Putamen (tissue), 1 donor: ENCODE measurements around the gene CENPX.

Experiments
- DNase-seq: peaks from one replicate; pipeline ENCODE4 v3.0.0-alpha.2; 2016; ENCODE audit warnings: low spot score

CENPX gene

DNA sequence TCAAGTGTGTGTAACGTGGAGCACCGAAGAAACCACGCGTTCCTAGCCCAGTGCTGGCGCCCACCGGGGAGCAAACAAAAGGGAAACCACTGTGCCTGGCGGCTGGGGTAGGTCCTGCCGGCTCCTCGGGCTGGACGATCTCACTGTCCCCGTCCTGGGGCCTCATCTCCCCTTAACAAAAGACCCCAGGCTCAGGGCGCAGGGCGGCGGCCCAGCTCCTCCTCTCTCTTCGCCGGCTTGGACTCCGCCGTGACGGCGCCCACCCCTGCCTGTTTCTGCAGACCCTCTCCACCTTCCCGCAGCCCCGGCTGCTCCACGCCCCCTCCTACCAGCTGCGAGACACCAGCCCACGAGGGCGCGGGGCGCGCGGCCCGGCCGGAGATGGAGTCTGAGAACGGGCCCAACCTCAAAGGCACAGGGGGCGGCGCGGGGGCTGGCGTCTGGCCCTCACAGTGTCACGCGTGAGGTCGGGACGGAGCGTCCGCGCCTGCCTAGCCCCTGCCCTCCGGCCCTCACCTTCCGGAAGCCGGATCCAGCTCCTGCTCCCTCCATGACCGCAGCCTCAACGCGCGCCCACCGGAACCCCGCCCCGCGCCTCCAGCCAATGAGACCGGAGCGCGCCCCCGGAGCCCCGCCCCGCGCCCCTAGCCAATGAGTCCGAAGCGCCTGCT lies at the start of gene CENPX:
TSS of gene CENPX (minus strand) at position 569 of the 671 bp plus-strand sequence. CDS start at position 552, 17 bp downstream.
- DNase-seq, result no peak

DNA sequence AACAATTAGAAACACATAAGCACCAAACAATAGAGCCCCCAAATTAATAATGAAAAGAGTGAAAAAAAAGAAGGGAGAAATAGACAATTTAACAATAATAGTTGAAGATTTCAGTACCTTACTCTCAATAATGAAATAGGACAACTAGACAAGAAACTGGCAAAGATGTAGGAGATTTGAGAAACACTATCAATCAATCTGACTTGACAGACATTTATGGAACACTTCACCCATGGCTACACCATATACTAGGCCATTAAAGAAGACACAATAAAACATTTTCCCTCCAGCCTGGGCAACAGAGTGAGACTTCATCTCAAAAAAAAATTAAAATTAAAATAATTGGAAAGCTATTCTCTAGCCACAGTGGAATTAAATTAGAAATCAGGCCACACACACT lies 47.9 kb upstream of the CENPX start:
- DNase-seq, result no peak

- DNase-seq, result peak; percentile 57
These were observed 43.1 kb upstream of the CENPX start, which contains the start of gene DUS1L for GRCh38 chr17:82065638-82066303. TSS of gene DUS1L (minus strand) at chr17:82065804. CDS start at chr17:82065059, 745 bp downstream.

DNA sequence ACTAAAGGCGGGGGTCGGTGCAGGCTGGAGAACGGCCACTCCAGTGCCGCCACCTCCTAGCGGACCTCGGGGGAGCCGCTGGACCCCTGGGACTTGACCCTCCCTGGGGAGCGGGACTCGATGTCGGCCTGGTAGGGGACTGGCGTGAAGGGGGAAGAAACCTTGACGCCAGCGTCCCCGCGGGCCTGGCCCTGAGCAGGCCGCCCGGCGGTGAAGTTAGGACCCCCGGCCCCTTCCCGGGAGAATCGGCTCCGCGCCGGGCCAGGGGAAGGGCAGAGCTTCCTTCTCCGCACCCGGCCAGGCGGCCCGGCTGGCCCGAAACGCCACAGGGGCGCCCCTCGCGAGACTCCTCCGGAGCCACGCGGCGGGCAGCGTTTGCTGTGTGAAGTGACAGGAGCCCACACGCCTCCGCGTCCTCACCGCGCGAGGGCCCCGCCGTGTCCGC lies 42.5 kb upstream of the CENPX start:
- DNase-seq, result no peak

- no peak for DNase-seq
These were observed 41.9 kb upstream of the CENPX start for GRCh38 chr17:82064433-82065192.

- DNase-seq, result no peak
These were observed 41.0 kb upstream of the CENPX start for GRCh38 chr17:82063424-82064415.

GRCh38 chr17:82062984-82063368 lies 40.3 kb upstream of the CENPX start:
- DNase-seq, result no peak

GRCh38 chr17:82062076-82062983 lies 39.7 kb upstream of the CENPX start:
- DNase-seq, result no peak

- no peak for DNase-seq
These were observed 38.6 kb upstream of the CENPX start for GRCh38 chr17:82061047-82061925.

- no peak for DNase-seq
These were observed 37.9 kb upstream of the CENPX start for GRCh38 chr17:82060614-82061013.

GRCh38 chr17:82060001-82060380 lies 37.3 kb upstream of the CENPX start:
- no peak for DNase-seq

DNA sequence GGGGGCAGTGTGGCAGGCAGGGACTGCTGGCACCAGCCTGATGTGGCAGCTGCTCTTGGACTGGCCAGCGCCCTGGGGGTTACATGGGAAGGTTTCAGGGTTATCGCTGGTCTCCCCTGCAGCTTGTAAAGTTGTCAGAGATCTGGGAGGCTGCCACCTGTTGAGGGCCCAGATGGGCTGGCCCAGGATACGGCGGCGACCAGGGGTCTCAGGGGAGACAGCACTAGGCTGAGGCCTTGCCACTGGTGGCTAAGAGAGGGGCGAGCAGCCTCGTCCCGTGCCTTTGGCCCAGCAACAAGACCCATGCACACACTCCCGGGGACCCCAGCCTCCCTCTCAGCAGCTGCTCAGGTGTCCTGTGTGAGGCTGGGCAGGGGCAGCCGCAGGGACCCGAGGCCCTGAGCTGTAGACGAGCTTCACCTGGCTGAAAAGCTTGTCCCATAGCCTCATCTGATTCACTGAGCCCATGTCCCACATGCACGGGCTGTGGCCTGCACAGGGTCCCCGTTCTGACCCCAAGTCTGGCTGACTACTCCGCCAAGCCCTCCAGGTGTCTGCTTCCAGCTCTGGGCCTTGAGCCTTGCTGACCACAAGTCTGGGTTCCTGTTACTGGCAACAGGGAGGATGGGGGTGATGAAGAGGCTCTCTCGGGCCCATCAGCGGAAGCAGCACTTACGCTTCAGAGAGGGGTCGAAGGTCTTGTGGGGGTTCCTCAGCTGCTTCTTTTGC lies 36.8 kb upstream of the CENPX start:
- DNase-seq, result no peak

DNA sequence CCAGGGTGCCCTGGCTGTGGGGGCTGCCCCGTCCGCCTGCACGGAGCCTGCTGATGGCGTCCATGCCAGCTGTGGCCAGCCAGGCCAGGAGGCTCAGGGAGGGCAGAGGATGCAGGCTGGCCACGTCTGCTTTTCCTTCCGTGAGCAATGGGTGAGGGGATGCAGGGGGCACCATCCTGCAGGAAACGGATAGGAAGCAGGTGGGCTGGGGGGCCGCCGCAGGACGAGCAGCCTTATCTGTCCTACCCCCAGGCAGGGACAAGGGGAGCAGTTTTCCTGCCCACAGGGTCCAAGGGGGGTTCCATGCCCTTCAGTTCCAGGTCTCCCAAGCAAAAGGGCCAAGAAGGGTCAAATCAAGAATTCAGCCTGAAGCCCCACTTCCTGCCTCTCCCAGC lies 36.2 kb upstream of the CENPX start:
- no peak for DNase-seq

- no peak for DNase-seq
These were observed 35.7 kb upstream of the CENPX start for GRCh38 chr17:82058230-82058854.

DNA sequence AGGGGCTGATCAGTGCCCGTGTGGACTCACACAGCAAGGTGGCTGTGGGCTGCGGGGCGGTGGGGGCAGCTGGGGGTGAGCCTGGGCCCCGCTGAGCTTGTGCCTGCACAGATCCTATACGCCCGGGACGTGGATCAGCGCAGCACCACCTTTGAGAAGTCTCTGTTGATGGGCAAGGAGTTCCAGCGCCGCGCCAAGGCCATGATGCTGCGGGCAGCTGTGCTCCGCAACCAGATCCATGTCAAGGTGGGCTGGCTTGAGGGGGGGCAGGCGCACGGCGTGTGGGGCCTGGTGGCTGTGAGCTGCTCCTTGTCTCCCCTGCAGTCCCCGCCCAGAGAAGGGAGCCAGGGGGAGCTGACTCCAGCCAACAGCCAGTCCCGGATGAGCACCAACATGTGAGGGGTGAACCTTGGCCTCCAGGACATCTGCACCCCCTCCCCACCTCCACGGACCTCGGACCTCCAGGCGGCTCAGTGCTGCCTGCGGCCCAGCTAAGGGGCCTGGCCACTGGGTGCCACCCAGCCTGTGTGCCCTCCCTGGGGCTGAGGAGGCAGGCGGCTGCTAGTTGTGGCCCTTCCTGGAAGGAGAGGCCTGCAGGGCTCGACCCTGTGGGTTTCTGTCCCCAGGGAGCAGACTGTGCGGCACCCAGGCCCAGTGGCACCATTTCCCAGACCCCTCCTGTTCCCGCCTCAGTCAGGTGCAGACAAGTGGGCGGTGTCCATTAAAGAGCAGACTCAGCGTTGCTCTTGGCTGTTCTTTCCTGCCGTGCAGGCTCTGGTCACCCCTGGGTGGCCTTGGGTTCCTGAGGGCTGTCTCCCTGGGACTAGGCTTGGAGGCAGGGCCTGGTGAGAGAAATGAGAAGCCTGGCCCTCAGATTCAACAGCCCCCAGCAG lies 34.3 kb upstream of the CENPX start:
- no peak for DNase-seq

GRCh38 chr17:82055965-82056728 lies 33.5 kb upstream of the CENPX start:
- DNase-seq, result no peak
